H1 (cell line): ENCODE measurements around the gene SLC15A3. TPM values are rescaled to one million over a fixed set of nuclear protein-coding genes. Genes with fewer than 3 reads are reported as not detected.

Experiments used
- SRF ChIP-seq: IDR thresholded peaks from 2 replicates; pipeline ENCODE4 v1.6.1; 2011; ENCODE audit warnings: mild to moderate bottlenecking, low read depth, low read length, moderate library complexity
- polyA plus RNA-seq, 7 experiments: library from polyadenylated mRNA; depleted of rRNA in 3 of 7; stranded (reverse) in 5 of 7; unstranded in 2 of 7; fragments of >200 nt in 5 of 7; fragments of 200-250 nt in 2 of 7; gene quantifications; 1 replicate in 5 of 7; 2 replicates in 1 of 7; 4 replicates in 1 of 7; pipeline versions ENCODE4 v1.2.1 to v1.2.3, GENCODE V29; 2011 to 2013; ENCODE audit warnings: missing spikeins in 2 of 7, mixed read lengths in 2 of 7
- total RNA-seq: library from RNA; stranded (reverse); fragmentation: NEBNext Ultra II Directional; extraction: Animal tissue kit (Norgen Biotek cat#: 25700); gene quantifications from 2 replicates; pipeline ENCODE4 v1.2.1, GENCODE V29; 2021

SLC15A3 gene
- total and polyA plus RNA-seq, 2 of the 8 experiments (the other 6 are each of a cell fraction or from before 2014, with no cell fraction given), result 25.8 to 31.0 TPM

DNA sequence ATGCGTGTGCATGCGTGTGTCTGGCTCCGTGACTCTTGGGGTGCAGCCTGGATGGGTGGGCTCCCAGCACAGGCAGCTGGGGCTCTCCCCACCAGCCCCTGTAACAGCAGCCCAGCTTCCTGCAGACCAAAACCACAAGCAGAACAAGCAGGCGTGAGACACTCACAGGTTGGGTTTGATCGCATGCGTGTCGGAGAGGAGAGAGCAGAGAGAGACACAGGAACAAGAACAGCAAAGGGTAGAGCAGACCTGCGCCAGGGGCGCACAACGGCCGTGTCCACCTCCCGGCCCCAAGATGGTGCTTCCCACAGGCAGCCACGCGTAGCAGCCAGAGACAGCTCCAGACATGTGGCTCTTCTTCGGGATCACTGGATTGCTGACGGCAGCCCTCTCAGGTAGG is 19.5 kb upstream of the SLC15A3 start, which contains the start of gene CD6 (continued):
- TF ChIP-seq SRF, result no peak
